ENCODE data around the gene SP3.

DNA sequence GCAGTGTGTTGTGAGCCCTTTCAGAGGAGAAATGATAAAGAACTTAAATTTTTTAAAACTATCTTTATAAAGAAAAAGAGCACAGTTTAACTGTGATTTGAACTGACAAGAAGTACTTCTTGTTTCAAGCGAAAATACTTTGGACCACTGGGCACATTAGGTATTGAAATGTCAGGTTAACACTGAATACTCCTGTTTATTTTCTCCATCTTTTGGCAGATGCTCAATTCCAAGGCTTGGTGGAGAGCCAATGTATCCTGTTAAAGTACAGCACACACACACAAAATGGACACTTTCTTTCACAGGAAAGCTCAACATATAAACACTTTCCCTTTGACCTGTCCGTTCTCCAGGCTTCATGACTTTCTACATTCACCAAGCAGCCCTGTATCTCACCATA, 32.6 kb upstream of the SP3 start:
- TF ChIP-seq, protein P1, sequence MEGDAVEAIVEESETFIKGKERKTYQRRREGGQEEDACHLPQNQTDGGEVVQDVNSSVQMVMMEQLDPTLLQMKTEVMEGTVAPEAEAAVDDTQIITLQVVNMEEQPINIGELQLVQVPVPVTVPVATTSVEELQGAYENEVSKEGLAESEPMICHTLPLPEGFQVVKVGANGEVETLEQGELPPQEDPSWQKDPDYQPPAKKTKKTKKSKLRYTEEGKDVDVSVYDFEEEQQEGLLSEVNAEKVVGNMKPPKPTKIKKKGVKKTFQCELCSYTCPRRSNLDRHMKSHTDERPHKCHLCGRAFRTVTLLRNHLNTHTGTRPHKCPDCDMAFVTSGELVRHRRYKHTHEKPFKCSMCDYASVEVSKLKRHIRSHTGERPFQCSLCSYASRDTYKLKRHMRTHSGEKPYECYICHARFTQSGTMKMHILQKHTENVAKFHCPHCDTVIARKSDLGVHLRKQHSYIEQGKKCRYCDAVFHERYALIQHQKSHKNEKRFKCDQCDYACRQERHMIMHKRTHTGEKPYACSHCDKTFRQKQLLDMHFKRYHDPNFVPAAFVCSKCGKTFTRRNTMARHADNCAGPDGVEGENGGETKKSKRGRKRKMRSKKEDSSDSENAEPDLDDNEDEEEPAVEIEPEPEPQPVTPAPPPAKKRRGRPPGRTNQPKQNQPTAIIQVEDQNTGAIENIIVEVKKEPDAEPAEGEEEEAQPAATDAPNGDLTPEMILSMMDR (IDR thresholded peaks at IDR 0.05; ENCODE audit: low read depth, low read length), result no peak
- no peak for TF ChIP-seq EZH2phosphoT487 (IDR thresholded peaks at IDR 0.05; ENCODE audit: low read depth)
